ENCODE data around the gene ALDH3B2. TPM values are rescaled to one million over a fixed set of nuclear protein-coding genes. Genes with fewer than 3 reads are reported as not detected.
"Not testable (repeated sequence)": the region's sequence is repeated elsewhere in the genome, so short reads cannot be mapped to it uniquely, and the experiment has no call there.

The ALDH3B2 gene
- total and polyA plus RNA-seq, 2 experiments from 2014 or later: not detected

DNA sequence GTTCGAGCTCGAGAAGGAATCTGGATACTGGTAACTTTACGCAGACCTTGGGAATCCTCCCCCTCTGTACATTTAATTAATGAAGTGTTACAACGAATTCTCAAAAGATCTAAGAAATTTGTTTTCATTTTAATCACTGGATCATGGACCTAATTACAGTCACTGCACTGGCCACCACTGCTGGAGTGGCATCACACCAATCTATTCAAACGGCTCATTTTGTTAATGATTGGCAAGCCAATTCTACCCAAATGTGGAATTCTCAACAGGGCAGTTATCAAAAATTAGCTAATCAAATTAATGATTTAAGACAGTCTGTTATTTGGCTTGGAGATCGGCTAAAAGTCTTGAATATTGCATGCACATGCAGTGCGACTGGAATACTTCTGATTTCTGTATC, 30.1 kb upstream of the ALDH3B2 start:
- TF ChIP-seq, protein P1, sequence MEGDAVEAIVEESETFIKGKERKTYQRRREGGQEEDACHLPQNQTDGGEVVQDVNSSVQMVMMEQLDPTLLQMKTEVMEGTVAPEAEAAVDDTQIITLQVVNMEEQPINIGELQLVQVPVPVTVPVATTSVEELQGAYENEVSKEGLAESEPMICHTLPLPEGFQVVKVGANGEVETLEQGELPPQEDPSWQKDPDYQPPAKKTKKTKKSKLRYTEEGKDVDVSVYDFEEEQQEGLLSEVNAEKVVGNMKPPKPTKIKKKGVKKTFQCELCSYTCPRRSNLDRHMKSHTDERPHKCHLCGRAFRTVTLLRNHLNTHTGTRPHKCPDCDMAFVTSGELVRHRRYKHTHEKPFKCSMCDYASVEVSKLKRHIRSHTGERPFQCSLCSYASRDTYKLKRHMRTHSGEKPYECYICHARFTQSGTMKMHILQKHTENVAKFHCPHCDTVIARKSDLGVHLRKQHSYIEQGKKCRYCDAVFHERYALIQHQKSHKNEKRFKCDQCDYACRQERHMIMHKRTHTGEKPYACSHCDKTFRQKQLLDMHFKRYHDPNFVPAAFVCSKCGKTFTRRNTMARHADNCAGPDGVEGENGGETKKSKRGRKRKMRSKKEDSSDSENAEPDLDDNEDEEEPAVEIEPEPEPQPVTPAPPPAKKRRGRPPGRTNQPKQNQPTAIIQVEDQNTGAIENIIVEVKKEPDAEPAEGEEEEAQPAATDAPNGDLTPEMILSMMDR (IDR thresholded peaks at IDR 0.05; ENCODE audit: low read depth, low read length): no peak
- Histone ChIP-seq H3K4me1 (ENCODE audit: low read depth) (no peaks in the 10 kb centered on the region), H3K27ac (no peak overlapping the region), H3K27me3 (no peaks in the 10 kb centered on the region), H3K36me3 (no peaks in the 10 kb centered on the region), H3K4me3 (no peak overlapping the region), H3K9me3 (ENCODE audit: low read depth) (no peaks in the 10 kb centered on the region)
- DNase-seq (ENCODE audit: low read depth in 1 of 2, low spot score in 1 of 2): no peak

DNA sequence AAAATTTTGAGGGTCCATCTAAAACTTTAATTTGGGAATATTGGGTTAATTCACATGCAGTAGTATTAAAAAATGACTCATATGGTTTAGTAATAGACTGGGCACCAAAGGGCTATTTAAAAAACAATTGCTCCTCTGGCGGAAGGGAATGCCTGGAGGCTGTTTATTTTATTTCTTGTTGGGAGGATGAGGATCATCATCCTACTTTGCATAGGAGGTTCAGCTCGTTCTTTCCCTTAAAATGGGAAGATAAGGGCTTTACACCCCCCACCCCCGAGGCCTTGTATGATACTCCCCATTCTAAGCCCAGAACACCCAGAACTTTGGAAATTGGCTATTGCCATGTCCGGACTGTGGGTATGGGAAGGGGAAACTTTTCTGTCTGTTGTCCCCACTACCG, 29.3 kb upstream of the ALDH3B2 start:
- H3K27ac ChIP-seq; H3K36me3 ChIP-seq; DNase-seq (ENCODE audit: low read depth in 1 of 2, low spot score in 1 of 2); H3K4me1 ChIP-seq (ENCODE audit: low read depth); H3K9me3 ChIP-seq (ENCODE audit: low read depth); H3K27me3 ChIP-seq; H3K4me3 ChIP-seq: not testable (repeated sequence)

DNA sequence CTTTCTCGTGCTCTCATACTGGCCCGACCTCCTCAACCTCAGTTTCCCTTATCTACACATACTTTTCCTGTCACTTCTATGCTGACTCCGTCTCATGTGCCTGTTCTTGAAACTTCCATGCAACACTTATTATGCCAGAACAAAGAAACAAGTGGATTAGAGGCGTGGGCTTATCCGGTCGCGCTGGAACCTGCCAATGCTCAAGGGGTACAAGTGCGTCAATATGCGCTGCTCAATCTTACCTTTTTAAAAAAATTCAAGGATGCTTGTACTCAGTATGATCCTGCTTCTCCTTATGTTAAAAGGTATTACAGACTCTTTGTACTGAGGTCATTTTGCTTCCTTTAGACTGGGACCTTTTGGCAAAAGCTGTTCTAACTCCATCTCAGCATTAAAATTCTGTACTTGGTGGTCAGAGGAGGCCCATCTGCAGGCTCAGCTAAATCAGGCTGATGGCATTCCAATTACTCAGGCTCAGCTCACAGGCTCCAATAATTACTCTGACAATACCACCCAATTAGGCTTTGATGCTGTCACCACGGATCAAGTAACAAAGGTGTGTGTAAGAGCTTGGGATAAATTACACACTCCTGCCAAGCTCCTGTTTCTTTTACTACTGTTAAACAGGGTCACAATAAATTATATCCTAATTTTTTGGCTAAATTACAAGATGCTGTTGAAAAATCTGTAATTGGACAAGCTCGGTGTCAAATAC, 26.3 kb upstream of the ALDH3B2 start:
- Histone ChIP-seq H3K4me3 (no peak overlapping the region), H3K27me3 (no peaks in the 10 kb centered on the region), H3K4me1 (ENCODE audit: low read depth) (no peaks in the 10 kb centered on the region), H3K9me3 (ENCODE audit: low read depth) (no peaks in the 10 kb centered on the region), H3K27ac (no peak overlapping the region), H3K36me3 (no peaks in the 10 kb centered on the region)
- TF ChIP-seq, protein P1 (IDR thresholded peaks at IDR 0.05; ENCODE audit: low read depth, low read length): no peak
- no peak for DNase-seq (ENCODE audit: low read depth in 1 of 2, low spot score in 1 of 2)

DNA sequence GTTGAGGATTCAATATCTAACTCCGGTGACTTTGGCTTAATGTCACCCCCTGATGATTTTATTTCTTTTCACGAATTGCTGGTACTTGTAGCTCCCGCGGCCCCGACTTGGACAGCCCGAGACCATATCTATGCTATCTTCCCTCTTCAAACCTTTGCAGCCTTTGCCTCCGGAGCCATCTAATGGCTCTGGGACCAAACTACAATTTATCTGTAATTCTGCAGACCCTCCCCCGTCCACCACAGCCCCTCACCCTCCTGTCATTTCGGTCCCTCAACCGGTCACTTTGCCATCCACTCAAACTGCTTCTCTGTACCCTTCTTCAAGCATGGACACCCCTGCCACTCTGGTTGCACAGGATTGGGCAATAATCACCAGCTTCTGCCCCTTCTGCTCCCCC, 25.7 kb upstream of the ALDH3B2 start:
- H3K36me3 ChIP-seq: no peaks in the 10 kb centered on the region
- no peak overlapping the region for H3K27ac ChIP-seq
- H3K4me3 ChIP-seq: no peak overlapping the region
- H3K27me3 ChIP-seq: no peaks in the 10 kb centered on the region
- no peaks in the 10 kb centered on the region for H3K9me3 ChIP-seq (ENCODE audit: low read depth)
- TF ChIP-seq, protein P1 (IDR thresholded peaks at IDR 0.05; ENCODE audit: low read depth, low read length): no peak
- H3K4me1 ChIP-seq (ENCODE audit: low read depth): no peaks in the 10 kb centered on the region
- no peak for DNase-seq (ENCODE audit: low read depth in 1 of 2, low spot score in 1 of 2)

DNA sequence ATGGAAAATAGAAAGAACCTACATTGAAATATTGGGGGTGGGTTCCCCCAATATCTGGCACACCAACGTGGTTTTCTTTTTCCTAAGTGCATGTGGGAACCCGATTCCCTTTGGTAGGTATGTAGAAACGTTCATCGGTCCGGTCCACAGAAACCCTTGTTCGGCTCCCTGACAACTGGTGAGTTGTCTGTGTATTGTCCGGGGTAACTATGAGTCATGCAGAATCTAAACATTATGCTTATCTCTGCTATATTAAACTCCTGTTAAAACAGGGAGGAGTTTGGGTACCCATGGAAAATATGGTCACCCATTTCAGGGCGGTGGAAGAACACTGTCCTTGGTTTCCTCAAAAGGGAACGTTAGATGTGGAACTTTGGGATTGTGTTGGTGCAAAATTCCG, 25.1 kb upstream of the ALDH3B2 start:
- TF ChIP-seq, protein P1 (IDR thresholded peaks at IDR 0.05; ENCODE audit: low read depth, low read length): no peak
- Histone ChIP-seq H3K36me3 (no peaks in the 10 kb centered on the region), H3K4me3 (no peak overlapping the region), H3K9me3 (ENCODE audit: low read depth) (no peaks in the 10 kb centered on the region), H3K4me1 (ENCODE audit: low read depth) (no peaks in the 10 kb centered on the region), H3K27me3 (no peaks in the 10 kb centered on the region), H3K27ac (no peak overlapping the region)
- DNase-seq (ENCODE audit: low read depth in 1 of 2, low spot score in 1 of 2): peak in 1 of 2 donors; percentile 37

DNA sequence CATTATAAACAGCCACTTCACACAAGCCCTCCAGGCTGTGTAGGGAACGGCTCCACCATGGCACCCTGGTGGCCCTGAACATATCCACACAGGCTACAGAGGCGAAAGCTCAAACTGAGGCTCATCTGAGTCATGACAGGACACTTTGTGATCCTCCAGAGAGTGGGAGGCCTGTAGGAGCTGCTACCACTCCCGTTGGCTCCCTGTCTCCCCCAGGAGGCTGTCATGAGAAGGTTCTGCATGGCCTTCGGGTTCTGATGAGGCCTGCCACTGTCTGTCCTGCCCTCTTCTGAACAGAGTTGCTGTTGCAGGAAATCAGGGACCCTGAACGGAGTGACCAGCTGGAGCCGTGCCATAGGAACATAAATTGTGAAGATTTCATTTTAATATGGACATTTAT, 23.8 kb upstream of the ALDH3B2 start:
- H3K4me3 ChIP-seq: no peak overlapping the region
- no peaks in the 10 kb centered on the region for H3K36me3 ChIP-seq
- no peaks in the 10 kb centered on the region for H3K27me3 ChIP-seq
- TF ChIP-seq, protein P1 (IDR thresholded peaks at IDR 0.05; ENCODE audit: low read depth, low read length): no peak
- H3K4me1 ChIP-seq (ENCODE audit: low read depth): no peaks in the 10 kb centered on the region
- no peaks in the 10 kb centered on the region for H3K9me3 ChIP-seq (ENCODE audit: low read depth)
- no peak overlapping the region for H3K27ac ChIP-seq
- DNase-seq (ENCODE audit: low read depth in 1 of 2, low spot score in 1 of 2): no peak

Measured in cardiac muscle cell (in vitro differentiated cells and primary cell).